Measurements from ENCODE around the gene TIMM17A.
"Not testable (repeated sequence)": the region's sequence is repeated elsewhere in the genome, so short reads cannot be mapped to it uniquely, and the experiment has no call there.

The TIMM17A gene

DNA sequence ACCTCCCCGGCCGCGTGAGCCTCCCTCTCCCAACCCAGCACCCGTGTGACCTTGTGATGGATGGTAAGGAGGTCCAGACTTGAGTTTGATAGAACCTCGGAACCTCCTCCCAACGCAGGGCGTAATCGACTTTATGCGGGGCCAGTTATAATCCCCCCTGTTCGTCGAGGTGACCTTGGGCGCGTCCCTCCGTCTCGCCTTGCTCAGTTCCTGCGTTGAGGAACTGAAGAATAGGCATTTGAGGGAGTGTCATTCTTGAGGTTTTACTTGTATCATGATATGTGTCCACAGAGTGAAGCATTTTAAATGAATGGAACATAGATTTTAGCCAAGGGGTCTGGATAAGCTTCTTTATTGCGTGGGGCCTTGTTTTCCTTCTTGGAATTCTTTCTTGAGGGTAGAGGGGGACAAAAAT, 433 bp downstream of the TIMM17A start:
- Histone ChIP-seq H3K4me1 (ENCODE audit: control extremely low read depth in 1 of 4, control insufficient read depth in 4 of 4, insufficient read depth in 4 of 4, low read length in 3 of 4) (peaks cover 4 to 16% (median 11%) of the 10 kb centered on the region in 4 experiments), H3K36me3 (ENCODE audit: control insufficient read depth in 4 of 4, insufficient read depth in 4 of 4, low read length in 3 of 4) (peaks cover 5 to 17% (median 15%) of the 10 kb centered on the region in 4 experiments), H3K4me3 (ENCODE audit: control insufficient read depth in 1 of 7, extremely low read depth in 1 of 7, insufficient read depth in 4 of 7, low read depth in 2 of 7, low read length in 6 of 7) (peak overlapping the region; percentile 79 to 100 (median 99)), H3K9me3 (ENCODE audit: control extremely low read depth in 1 of 5, control insufficient read depth in 4 of 5, insufficient read depth in 2 of 5, low read depth in 1 of 5, low read length in 4 of 5) (no peaks in the 10 kb centered on the region), H3K27ac (ENCODE audit: insufficient read depth in 1 of 2, low read depth in 1 of 2, low read length in 2 of 2, poor library complexity in 1 of 2, severe bottlenecking in 2 of 2) (peak overlapping the region; percentile 93 to 96), H3K27me3 (replicated peaks in 2 of 5; ENCODE audit: control insufficient read depth in 4 of 5, insufficient read depth in 5 of 5, low read length in 4 of 5) (no peaks in the 10 kb centered on the region)
- ChIA-PET POLR2A (interaction anchor here (0.6 to 2.0 kb wide), 3 partner anchors 10 to 432 kb away, joined by 4 to 7 read pairs (median 5); no protein-coding TSS in a partner anchor), CTCF (interaction anchor here (1.0 to 2.6 kb wide), 3 partner anchors 13 to 77 kb away, joined by 4 to 7 read pairs (median 4); no protein-coding TSS in a partner anchor)
- 1% methylated on average over 15 of the region's 17 CpGs for WGBS (ENCODE audit: insufficient coverage)
- DNase-seq = no peak

DNA sequence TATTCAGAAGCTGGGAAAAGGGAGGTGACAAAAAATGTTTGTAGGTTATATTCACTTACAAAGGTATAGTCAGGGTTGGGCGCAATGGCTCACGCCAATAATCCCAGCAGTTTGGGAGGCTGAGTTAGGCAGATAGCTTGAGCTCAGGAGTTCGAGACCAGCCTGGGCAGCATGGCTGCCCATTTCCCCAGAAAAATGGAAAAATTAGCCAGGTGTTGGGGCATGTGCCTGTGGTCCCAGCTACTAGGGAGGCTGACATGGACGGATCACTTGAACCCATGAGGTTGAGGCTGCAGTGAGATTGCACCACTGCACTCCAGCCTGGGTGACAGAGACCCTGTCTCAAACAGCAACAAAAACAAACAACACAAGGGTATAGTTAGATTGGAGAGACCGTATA, 3.0 kb downstream of the TIMM17A start:
- H3K36me3 ChIP-seq (ENCODE audit: control insufficient read depth in 4 of 4, insufficient read depth in 4 of 4, low read length in 3 of 4) = peaks cover 11 to 41% (median 31%) of the 10 kb centered on the region in 4 experiments
- peaks cover 4 to 16% (median 11%) of the 10 kb centered on the region in 4 experiments for H3K4me1 ChIP-seq (ENCODE audit: control extremely low read depth in 1 of 4, control insufficient read depth in 4 of 4, insufficient read depth in 4 of 4, low read length in 3 of 4)
- no peaks in the 10 kb centered on the region for H3K9me3 ChIP-seq (ENCODE audit: control extremely low read depth in 1 of 5, control insufficient read depth in 4 of 5, insufficient read depth in 2 of 5, low read depth in 1 of 5, low read length in 4 of 5)
- 100% methylated on average over 3 of the region's 5 CpGs for whole genome bisulfite sequencing (ENCODE audit: insufficient coverage)
- CTCF ChIA-PET = interaction anchor here (1.4 to 2.2 kb wide), 4 partner anchors 15 to 129 kb away, joined by 3 to 12 read pairs (median 6); partner anchors contain the start of gene IPO9
- H3K27ac ChIP-seq (ENCODE audit: insufficient read depth in 1 of 2, low read depth in 1 of 2, low read length in 2 of 2, poor library complexity in 1 of 2, severe bottlenecking in 2 of 2) = no peak overlapping the region
- H3K27me3 ChIP-seq (replicated peaks in 2 of 5; ENCODE audit: control insufficient read depth in 4 of 5, insufficient read depth in 5 of 5, low read length in 4 of 5) = no peaks in the 10 kb centered on the region
- no peak for DNase-seq
- POLR2A ChIA-PET = interaction anchor here (0.6 to 0.8 kb wide), 2 partner anchors 23 to 72 kb away, joined by 3 read pairs; no protein-coding TSS in a partner anchor
- H3K4me3 ChIP-seq (ENCODE audit: control insufficient read depth in 1 of 7, extremely low read depth in 1 of 7, insufficient read depth in 4 of 7, low read depth in 2 of 7, low read length in 6 of 7) = no peak overlapping the region

DNA sequence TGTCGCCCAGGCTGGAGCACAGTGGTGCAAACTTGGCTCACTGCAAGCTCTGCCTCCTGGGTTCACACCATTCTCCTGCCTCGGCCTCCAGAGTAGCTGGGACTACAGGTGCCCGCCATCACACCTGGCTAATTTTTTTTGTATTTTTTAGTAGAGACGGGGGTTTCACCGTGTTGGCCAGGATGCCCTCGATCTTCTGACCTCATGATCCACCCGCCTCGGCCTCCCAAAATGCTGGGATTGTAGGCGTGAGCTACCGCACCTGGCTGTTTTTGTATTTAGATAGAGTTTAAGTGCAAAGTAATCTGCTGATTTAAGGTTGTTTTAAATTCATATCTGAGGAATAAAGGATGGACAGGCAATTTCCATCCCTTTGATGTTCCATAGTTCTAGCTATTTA, 7.1 kb downstream of the TIMM17A start:
- H3K27ac ChIP-seq (ENCODE audit: insufficient read depth in 1 of 2, low read depth in 1 of 2, low read length in 2 of 2, poor library complexity in 1 of 2, severe bottlenecking in 2 of 2); H3K4me3 ChIP-seq (ENCODE audit: control insufficient read depth in 1 of 7, extremely low read depth in 1 of 7, insufficient read depth in 4 of 7, low read depth in 2 of 7, low read length in 6 of 7); DNase-seq; H3K9me3 ChIP-seq (ENCODE audit: control extremely low read depth in 1 of 5, control insufficient read depth in 4 of 5, insufficient read depth in 2 of 5, low read depth in 1 of 5, low read length in 4 of 5); H3K27me3 ChIP-seq (replicated peaks in 2 of 5; ENCODE audit: control insufficient read depth in 4 of 5, insufficient read depth in 5 of 5, low read length in 4 of 5); POLR2A ChIA-PET; H3K4me1 ChIP-seq (ENCODE audit: control extremely low read depth in 1 of 4, control insufficient read depth in 4 of 4, insufficient read depth in 4 of 4, low read length in 3 of 4): not testable (repeated sequence)
- H3K36me3 ChIP-seq (ENCODE audit: control insufficient read depth in 4 of 4, insufficient read depth in 4 of 4, low read length in 3 of 4) = peaks cover 21 to 68% (median 54%) of the 10 kb centered on the region in 4 experiments
- WGBS (ENCODE audit: insufficient coverage) = 97% methylated on average over 8 of the region's 10 CpGs
- CTCF ChIA-PET = interaction anchor here (1.1 to 7.5 kb wide), 6 partner anchors 11 to 82 kb away, joined by 4 to 64 read pairs (median 7); no protein-coding TSS in a partner anchor

DNA sequence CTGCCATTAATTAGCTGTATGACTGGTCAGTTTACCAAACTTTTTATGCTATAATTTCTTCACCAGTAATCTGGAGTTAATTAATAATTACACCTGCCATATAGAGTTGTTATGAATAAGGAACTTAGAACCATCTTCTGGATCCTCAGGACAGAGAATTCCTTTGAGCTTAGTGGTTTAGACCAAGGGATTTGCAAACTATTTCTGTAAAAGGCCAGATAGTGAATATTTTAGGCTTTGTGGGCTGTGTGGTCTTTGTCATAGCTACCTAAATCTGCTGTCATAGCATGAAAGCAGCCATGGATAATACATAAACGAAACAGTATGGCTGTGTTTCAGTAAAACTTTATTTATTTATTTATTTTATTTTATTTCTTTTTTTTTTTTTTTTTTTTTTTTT, 9.0 kb downstream of the TIMM17A start:
- no CpG with 5 or more reads among the region's 1 CpG for WGBS (ENCODE audit: insufficient coverage)
- H3K27ac ChIP-seq (ENCODE audit: insufficient read depth in 1 of 2, low read depth in 1 of 2, low read length in 2 of 2, poor library complexity in 1 of 2, severe bottlenecking in 2 of 2) = no peak overlapping the region
- ChIA-PET POLR2A (interaction anchor here (0.9 kb wide), 1 partner anchor 9 kb away, joined by 3 read pairs; the partner anchor contains the start of gene TIMM17A), CTCF (interaction anchor here (2.4 to 7.5 kb wide), 3 partner anchors 9 to 84 kb away, joined by 9 to 64 read pairs (median 20); no protein-coding TSS in a partner anchor)
- no peaks in the 10 kb centered on the region for H3K9me3 ChIP-seq (ENCODE audit: control extremely low read depth in 1 of 5, control insufficient read depth in 4 of 5, insufficient read depth in 2 of 5, low read depth in 1 of 5, low read length in 4 of 5)
- no peaks in the 10 kb centered on the region for H3K4me1 ChIP-seq (ENCODE audit: control extremely low read depth in 1 of 4, control insufficient read depth in 4 of 4, insufficient read depth in 4 of 4, low read length in 3 of 4)
- H3K36me3 ChIP-seq (ENCODE audit: control insufficient read depth in 4 of 4, insufficient read depth in 4 of 4, low read length in 3 of 4) = peaks cover 21 to 69% (median 50%) of the 10 kb centered on the region in 4 experiments
- DNase-seq = no peak
- no peaks in the 10 kb centered on the region for H3K27me3 ChIP-seq (replicated peaks in 2 of 5; ENCODE audit: control insufficient read depth in 4 of 5, insufficient read depth in 5 of 5, low read length in 4 of 5)
- no peak overlapping the region for H3K4me3 ChIP-seq (ENCODE audit: control insufficient read depth in 1 of 7, extremely low read depth in 1 of 7, insufficient read depth in 4 of 7, low read depth in 2 of 7, low read length in 6 of 7)

DNA sequence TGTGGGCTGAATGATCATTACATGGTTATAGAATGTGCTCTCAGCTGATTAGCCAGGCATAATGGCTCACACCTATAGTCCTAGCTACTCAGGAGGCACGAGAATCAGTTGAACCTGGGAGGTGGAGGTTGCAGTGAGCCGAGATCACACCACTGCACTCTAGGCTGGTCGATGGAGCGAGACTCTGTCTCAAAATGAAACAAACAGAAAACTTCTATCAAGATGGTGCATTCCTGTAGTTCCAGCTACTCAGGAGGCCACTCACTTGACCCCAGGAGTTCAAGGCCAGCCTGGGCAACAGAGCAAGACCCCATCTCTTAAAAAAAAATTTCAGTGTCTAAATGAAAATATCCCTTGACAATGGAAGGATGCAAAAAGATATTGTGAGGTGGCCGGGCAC, 10.9 kb downstream of the TIMM17A start:
- no peak overlapping the region for H3K4me3 ChIP-seq (ENCODE audit: control insufficient read depth in 1 of 7, extremely low read depth in 1 of 7, insufficient read depth in 4 of 7, low read depth in 2 of 7, low read length in 6 of 7)
- ChIA-PET POLR2A (interaction anchor here (1.3 kb wide), 1 partner anchor 11 kb away, joined by 7 read pairs; the partner anchor contains the start of gene TIMM17A), CTCF (interaction anchor here (0.6 to 7.5 kb wide), 5 partner anchors 12 to 84 kb away, joined by 3 to 64 read pairs (median 4); no protein-coding TSS in a partner anchor)
- no peaks in the 10 kb centered on the region for H3K9me3 ChIP-seq (ENCODE audit: control extremely low read depth in 1 of 5, control insufficient read depth in 4 of 5, insufficient read depth in 2 of 5, low read depth in 1 of 5, low read length in 4 of 5)
- no peaks in the 10 kb centered on the region for H3K4me1 ChIP-seq (ENCODE audit: control extremely low read depth in 1 of 4, control insufficient read depth in 4 of 4, insufficient read depth in 4 of 4, low read length in 3 of 4)
- H3K27ac ChIP-seq (ENCODE audit: insufficient read depth in 1 of 2, low read depth in 1 of 2, low read length in 2 of 2, poor library complexity in 1 of 2, severe bottlenecking in 2 of 2) = no peak overlapping the region
- no peaks in the 10 kb centered on the region for H3K27me3 ChIP-seq (replicated peaks in 2 of 5; ENCODE audit: control insufficient read depth in 4 of 5, insufficient read depth in 5 of 5, low read length in 4 of 5)
- DNase-seq = no peak
- peaks cover 24 to 82% (median 54%) of the 10 kb centered on the region in 4 experiments for H3K36me3 ChIP-seq (ENCODE audit: control insufficient read depth in 4 of 4, insufficient read depth in 4 of 4, low read length in 3 of 4)
- 97% methylated on average over 4 of the region's 5 CpGs for WGBS (ENCODE audit: insufficient coverage)

DNA sequence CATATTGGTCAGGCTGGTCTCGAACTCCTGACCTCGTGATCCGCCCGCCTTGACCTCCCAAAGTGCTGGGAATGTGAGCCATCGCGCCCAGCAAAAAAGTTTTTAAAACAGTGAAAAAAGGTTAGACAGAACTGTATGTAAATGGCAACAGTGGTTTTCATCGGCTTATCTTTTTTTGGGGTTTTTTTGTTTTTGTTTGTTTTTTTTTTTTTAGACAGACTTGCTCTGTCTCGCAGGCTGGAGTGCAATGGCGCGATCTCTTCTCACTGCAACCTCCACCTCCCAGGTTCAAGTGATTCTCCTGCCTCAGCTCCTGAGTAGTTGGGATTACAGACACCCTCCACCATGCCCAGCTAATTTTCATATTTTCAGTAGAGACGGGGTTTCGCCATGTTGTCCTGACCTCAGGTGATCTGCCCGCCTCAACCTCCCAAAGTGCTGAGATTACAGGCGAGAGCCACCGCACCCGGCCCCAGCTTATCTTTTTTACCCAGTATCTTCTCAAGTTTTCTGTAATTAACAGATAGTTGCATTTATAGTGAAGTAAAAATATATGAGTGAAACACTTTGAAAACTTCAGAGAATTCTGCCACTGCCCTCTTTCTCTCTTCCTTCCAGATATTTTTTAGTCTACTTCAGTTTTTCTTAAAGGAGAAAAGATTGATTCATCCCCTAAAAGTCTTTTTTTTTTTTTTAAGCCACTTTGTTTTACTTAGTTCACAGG, 13.1 kb downstream of the TIMM17A start:
- peaks cover 0 to 2% (median 0%) of the 10 kb centered on the region in 4 experiments for H3K4me1 ChIP-seq (ENCODE audit: control extremely low read depth in 1 of 4, control insufficient read depth in 4 of 4, insufficient read depth in 4 of 4, low read length in 3 of 4)
- no peak for DNase-seq
- H3K36me3 ChIP-seq (ENCODE audit: control insufficient read depth in 4 of 4, insufficient read depth in 4 of 4, low read length in 3 of 4) = peaks cover 19 to 64% (median 40%) of the 10 kb centered on the region in 4 experiments
- no peaks in the 10 kb centered on the region for H3K9me3 ChIP-seq (ENCODE audit: control extremely low read depth in 1 of 5, control insufficient read depth in 4 of 5, insufficient read depth in 2 of 5, low read depth in 1 of 5, low read length in 4 of 5)
- H3K4me3 ChIP-seq (ENCODE audit: control insufficient read depth in 1 of 7, extremely low read depth in 1 of 7, insufficient read depth in 4 of 7, low read depth in 2 of 7, low read length in 6 of 7) = no peak overlapping the region
- CTCF ChIA-PET = interaction anchor here (0.7 to 7.5 kb wide), 11 partner anchors 8 to 100 kb away, joined by 3 to 64 read pairs (median 4); partner anchors contain the start of gene TIMM17A
- POLR2A ChIA-PET = no interaction called here
- no peaks in the 10 kb centered on the region for H3K27me3 ChIP-seq (replicated peaks in 2 of 5; ENCODE audit: control insufficient read depth in 4 of 5, insufficient read depth in 5 of 5, low read length in 4 of 5)
- no peak overlapping the region for H3K27ac ChIP-seq (ENCODE audit: insufficient read depth in 1 of 2, low read depth in 1 of 2, low read length in 2 of 2, poor library complexity in 1 of 2, severe bottlenecking in 2 of 2)
- 100% methylated on average over 5 of the region's 16 CpGs for WGBS (ENCODE audit: insufficient coverage)

Data from common myeloid progenitor, CD34-positive (primary cell).